ENCODE data around the gene SLC12A1. TPM values are rescaled to one million over a fixed set of nuclear protein-coding genes. Genes with fewer than 3 reads are reported as not detected.

The SLC12A1 gene
- total and polyA plus RNA-seq, 2 of the 8 experiments (the other 6 are each of a cell fraction or from before 2014, with no cell fraction given) = 0.63 to 1.0 TPM

DNA sequence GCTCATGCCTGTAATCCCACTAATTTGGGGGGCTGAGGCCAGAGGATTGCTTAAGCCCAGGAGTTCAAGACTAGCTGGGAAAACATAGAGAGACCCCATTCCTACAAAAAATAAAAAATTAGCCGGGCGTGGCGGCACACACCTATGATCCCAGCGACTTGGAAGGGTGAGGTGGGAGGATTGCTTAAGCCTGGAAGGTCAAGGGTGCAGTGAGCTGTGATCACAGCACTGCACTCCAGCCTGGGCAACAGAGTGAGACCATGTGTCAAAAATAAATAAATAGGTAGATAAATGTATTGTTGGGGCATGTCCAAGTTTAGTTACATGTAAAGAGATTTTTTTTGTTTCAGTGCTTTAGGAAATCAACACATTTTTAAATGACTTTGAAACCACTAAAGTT lies 36.4 kb downstream of the SLC12A1 start:
- 86% methylated on average over 4 of the region's 4 CpGs; no CpG with 5 or more reads in 1 of the 2 experiments for WGBS, 2 experiments (ENCODE audit: extremely low coverage in 1 of 2, insufficient coverage in 1 of 2, insufficient read length in 1 of 2, insufficient replicate concordance in 2 of 2, low coverage in 1 of 2, low lambda C conversion rate in 2 of 2, missing lambda C conversion rate in 1 of 2)

More for the DNA sequence above, 36.4 kb downstream of the SLC12A1 start:
- no peak overlapping the region for H2AK5ac ChIP-seq (ENCODE audit: low read depth, low read length)
- TF ChIP-seq ATF3 (IDR thresholded peaks at IDR 0.05; ENCODE audit: insufficient read depth, low read depth, low read length) (no peak), NANOG (IDR thresholded peaks at IDR 0.05; ENCODE audit: insufficient read depth, low read depth, low read length, poor library complexity, severe bottlenecking) (no peak), TEAD4 (IDR thresholded peaks at IDR 0.05; ENCODE audit: low read depth, low read length) (no peak), POU5F1 (IDR thresholded peaks at IDR 0.05; ENCODE audit: low read depth, low read length) (no peak)
- H2AFZ ChIP-seq (ENCODE audit: low read length) = no peak overlapping the region
- H3K14ac ChIP-seq (ENCODE audit: insufficient read length) = no peak overlapping the region
- no peak overlapping the region for H2BK5ac ChIP-seq (ENCODE audit: low read depth, low read length)
- no peak overlapping the region for H3K4me2 ChIP-seq (ENCODE audit: insufficient read depth in 1 of 2, low read depth in 2 of 2, low read length in 2 of 2)
- H2BK120ac ChIP-seq (replicated peaks; ENCODE audit: low read depth, low read length) = no peak overlapping the region
- H3K56ac ChIP-seq (replicated peaks; ENCODE audit: insufficient read length, low read depth, low read length) = no peak overlapping the region
- no peak overlapping the region for H4K5ac ChIP-seq (ENCODE audit: insufficient read length, low read depth, low read length)
- H3K9me3 ChIP-seq (ENCODE audit: insufficient read depth in 2 of 2, low read depth in 1 of 2, low read length in 1 of 2) = no peaks in the 10 kb centered on the region
- no peak overlapping the region for H2BK20ac ChIP-seq (ENCODE audit: low read length)
- no peak overlapping the region for H3K4ac ChIP-seq (replicated peaks; ENCODE audit: insufficient read length, low read depth, low read length)
- no peak overlapping the region for H2BK15ac ChIP-seq (ENCODE audit: low read length)
- H3K27me3 ChIP-seq (replicated peaks in 1 of 4; ENCODE audit: control insufficient read depth in 3 of 4, extremely low read depth in 1 of 4, insufficient read depth in 3 of 4, low read length in 3 of 4) = no peaks in the 10 kb centered on the region
- no peak overlapping the region for H3K18ac ChIP-seq (ENCODE audit: extremely low read depth, low read length)
- POLR2A ChIA-PET (ENCODE audit: partially characterized antibody) = no interaction called here
- no peak overlapping the region for H3K27ac ChIP-seq (ENCODE audit: low read depth, low read length)
- no peaks in the 10 kb centered on the region for H4K20me1 ChIP-seq (replicated peaks in 1 of 2; ENCODE audit: control insufficient read depth in 1 of 2, insufficient read depth in 2 of 2, low read length in 2 of 2)
- H3K23ac ChIP-seq (ENCODE audit: insufficient read length) = no peak overlapping the region
- H3K9ac ChIP-seq (replicated peaks in 1 of 4; ENCODE audit: extremely low read depth in 1 of 4, low read depth in 3 of 4, low read length in 3 of 4) = no peak overlapping the region
- H3K4me3 ChIP-seq (ENCODE audit: extremely low read depth in 1 of 4, insufficient read depth in 2 of 4, low read depth in 3 of 4, low read length in 4 of 4) = no peak overlapping the region
- no peaks in the 10 kb centered on the region for H3K4me1 ChIP-seq (replicated peaks in 1 of 4; ENCODE audit: control insufficient read depth in 3 of 4, insufficient read depth in 4 of 4, low read length in 3 of 4)
- no peak overlapping the region for H2BK12ac ChIP-seq (ENCODE audit: low read depth, low read length)
- no peaks in the 10 kb centered on the region for H3K79me2 ChIP-seq (ENCODE audit: control insufficient read depth in 1 of 2, insufficient read depth in 2 of 2, low read length in 2 of 2)
- CTCF ChIA-PET (ENCODE audit: partially characterized antibody) = interaction anchor here (1.2 kb wide), 1 partner anchor 46 kb away, joined by 3 read pairs; no protein-coding TSS in a partner anchor
- H4K91ac ChIP-seq (replicated peaks; ENCODE audit: insufficient read length, low read length) = no peak overlapping the region
- H3K79me1 ChIP-seq (ENCODE audit: low read depth, low read length) = no peaks in the 10 kb centered on the region
- no peaks in the 10 kb centered on the region; the same call in 1 of the 2 replicates for H3K23me2 ChIP-seq (ENCODE audit: low read depth, low read length)
- no peaks in the 10 kb centered on the region for H3K36me3 ChIP-seq (ENCODE audit: control insufficient read depth in 2 of 4, insufficient read depth in 4 of 4, low read length in 3 of 4)
- no peak overlapping the region for H4K8ac ChIP-seq (ENCODE audit: extremely low read depth, insufficient read depth, low read length)
- FAIRE-seq (no peak), DNase-seq (ENCODE audit: low read depth in 1 of 2, low spot score in 2 of 2) (no peak)

Data from H1 (cell line).